ENCODE data around the gene HLA-C.

- TF ChIP-seq CTCF (IDR thresholded peaks at IDR 0.05) (no peak), JUND (IDR thresholded peaks at IDR 0.05) (no peak), EP300 (IDR thresholded peaks at IDR 0.05; ENCODE audit: borderline replicate concordance in 1 of 2, low read depth in 1 of 2, low read length in 1 of 2) (no peak), MAX (IDR thresholded peaks at IDR 0.05; ENCODE audit: low read depth) (no peak), REST (IDR thresholded peaks at IDR 0.05; ENCODE audit: low read depth, low read length) (no peak), EZH2phosphoT487 (IDR thresholded peaks at IDR 0.05; ENCODE audit: borderline replicate concordance, low read depth) (no peak), GATA2 (CRISPR knock-in tag; IDR thresholded peaks at IDR 0.05) (no peak), TAF1 (IDR thresholded peaks at IDR 0.05; ENCODE audit: borderline replicate concordance, low read depth, low read length) (no peak), GABPA (IDR thresholded peaks at IDR 0.05; ENCODE audit: low read depth) (no peak), YY1 (IDR thresholded peaks at IDR 0.05; ENCODE audit: low read depth) (no peak), SMC3 (IDR thresholded peaks at IDR 0.05; ENCODE audit: low read depth, low read length) (no peak)
Observed at GRCh38 chr6:31222496-31222895, 49.4 kb downstream of the HLA-C start.

Data from SK-N-SH (cell line).